ENCODE measurements around the gene FANCC.
"Not testable (repeated sequence)": the region's sequence is repeated elsewhere in the genome, so short reads cannot be mapped to it uniquely, and the experiment has no call there.

The FANCC gene

DNA sequence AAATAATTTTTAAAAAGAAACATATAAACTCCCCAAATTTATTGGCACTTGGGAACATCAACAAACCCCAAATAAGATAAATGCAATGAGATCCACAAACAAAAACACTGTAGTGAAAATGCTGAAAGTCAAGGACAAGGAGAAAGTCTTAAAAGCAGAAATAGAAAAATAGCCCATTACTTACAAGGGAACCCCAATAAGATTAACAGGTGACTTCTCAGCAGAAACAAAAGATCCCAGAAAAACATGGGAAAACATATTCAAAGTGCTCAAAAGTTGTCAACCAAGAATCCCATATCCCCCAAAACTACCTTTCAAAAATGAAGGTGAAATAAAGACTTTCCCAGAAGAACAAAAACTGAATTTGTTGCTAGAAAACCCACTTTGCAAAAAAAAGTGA lies 40.0 kb downstream of the FANCC start:
- in situ Hi-C loops (cut with MboI; ENCODE audit: low sequenced_read_pairs, unreplicated experiment) = no loop called here
- no peak for DNase-seq (ENCODE audit: low spot score)
- TF ChIP-seq, protein P1, sequence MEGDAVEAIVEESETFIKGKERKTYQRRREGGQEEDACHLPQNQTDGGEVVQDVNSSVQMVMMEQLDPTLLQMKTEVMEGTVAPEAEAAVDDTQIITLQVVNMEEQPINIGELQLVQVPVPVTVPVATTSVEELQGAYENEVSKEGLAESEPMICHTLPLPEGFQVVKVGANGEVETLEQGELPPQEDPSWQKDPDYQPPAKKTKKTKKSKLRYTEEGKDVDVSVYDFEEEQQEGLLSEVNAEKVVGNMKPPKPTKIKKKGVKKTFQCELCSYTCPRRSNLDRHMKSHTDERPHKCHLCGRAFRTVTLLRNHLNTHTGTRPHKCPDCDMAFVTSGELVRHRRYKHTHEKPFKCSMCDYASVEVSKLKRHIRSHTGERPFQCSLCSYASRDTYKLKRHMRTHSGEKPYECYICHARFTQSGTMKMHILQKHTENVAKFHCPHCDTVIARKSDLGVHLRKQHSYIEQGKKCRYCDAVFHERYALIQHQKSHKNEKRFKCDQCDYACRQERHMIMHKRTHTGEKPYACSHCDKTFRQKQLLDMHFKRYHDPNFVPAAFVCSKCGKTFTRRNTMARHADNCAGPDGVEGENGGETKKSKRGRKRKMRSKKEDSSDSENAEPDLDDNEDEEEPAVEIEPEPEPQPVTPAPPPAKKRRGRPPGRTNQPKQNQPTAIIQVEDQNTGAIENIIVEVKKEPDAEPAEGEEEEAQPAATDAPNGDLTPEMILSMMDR (IDR thresholded peaks at IDR 0.05; ENCODE audit: borderline replicate concordance, control extremely low read depth, extremely low read depth, insufficient read depth, missing control alignments) = no peak

DNA sequence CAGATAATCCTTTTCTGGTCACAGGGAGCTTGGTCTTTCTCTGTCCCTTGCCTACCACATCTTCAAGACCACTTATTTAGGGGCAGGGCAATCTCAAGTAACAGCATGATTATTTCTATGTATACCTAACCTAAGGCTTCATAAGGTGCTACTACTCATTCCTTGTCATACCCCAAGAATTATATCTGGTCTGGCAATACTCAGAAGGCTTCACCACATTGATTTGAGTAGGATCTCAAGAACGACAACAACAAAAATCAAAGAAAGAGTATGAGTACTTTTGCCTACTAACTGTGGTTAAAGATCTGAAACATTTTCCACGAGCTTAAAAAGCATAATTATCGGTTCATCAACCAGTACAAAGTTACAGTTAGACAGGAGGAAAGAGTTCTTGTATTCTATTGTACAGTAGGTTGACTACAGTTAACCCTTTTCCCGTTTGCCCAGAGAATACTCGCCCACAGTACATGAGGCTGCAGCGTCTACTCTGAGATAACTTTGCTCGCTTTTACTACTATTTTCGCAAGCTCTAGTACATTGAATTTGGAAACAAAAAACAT lies 41.0 kb downstream of the FANCC start:
- in situ Hi-C loops (cut with MboI; ENCODE audit: low sequenced_read_pairs, unreplicated experiment) = no loop called here
- DNase-seq (ENCODE audit: low spot score) = no peak
- TF ChIP-seq, protein P1 (IDR thresholded peaks at IDR 0.05; ENCODE audit: borderline replicate concordance, control extremely low read depth, extremely low read depth, insufficient read depth, missing control alignments) = no peak

DNA sequence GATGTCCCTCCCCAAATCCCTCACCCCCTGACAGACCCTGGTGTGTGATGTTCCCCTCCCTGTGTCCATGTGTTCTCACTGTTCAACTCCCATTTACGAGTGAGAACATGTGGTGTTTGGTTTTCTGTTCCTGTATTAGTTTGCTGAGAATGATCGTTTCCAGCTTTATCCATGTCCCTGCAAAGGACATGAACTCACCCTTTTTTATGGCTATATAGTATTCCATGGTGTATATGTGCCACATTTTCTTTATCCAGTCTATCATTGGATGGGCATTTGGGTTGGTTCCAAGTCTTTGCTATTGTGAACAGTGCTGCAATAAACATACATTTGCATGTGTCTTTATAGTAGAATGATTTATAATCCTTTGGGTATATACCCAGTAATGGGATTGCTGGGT lies 43.3 kb downstream of the FANCC start:
- DNase-seq (ENCODE audit: low spot score); in situ Hi-C loops (cut with MboI; ENCODE audit: low sequenced_read_pairs, unreplicated experiment): not testable (repeated sequence)

DNA sequence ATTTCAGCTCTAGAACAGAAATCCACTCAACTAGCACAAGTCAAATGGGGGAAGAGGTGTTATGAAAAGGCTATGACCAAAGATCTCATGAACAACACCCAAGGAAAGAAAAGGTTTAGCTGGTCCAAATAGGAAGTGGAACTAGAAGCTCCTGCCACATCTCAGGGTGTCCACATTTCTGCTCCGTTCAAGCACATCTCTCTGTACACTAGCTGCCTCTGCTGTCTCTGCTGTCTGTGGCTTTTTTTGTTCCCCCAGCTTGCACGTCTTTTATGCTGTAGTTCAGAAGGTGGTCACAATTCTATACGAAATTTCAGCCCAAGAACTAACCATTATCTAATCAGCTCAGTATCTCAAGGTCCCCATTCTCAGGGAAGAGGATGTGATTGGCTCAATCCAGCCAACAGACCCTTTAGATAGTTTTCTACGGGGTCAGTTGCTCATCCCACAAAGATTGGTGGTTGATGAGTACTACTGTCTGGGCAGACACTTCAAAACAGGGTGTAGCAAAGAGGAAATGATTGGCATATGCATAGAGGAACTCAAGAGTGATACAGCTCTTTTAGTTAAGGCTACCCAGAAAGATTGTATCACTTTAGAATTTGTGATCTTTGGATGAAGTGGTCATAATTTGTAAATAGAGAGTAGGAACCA lies 44.0 kb downstream of the FANCC start:
- DNase-seq (ENCODE audit: low spot score) = no peak
- TF ChIP-seq, protein P1 (IDR thresholded peaks at IDR 0.05; ENCODE audit: borderline replicate concordance, control extremely low read depth, extremely low read depth, insufficient read depth, missing control alignments) = no peak
- in situ Hi-C loops (cut with MboI; ENCODE audit: low sequenced_read_pairs, unreplicated experiment) = no loop called here

DNA sequence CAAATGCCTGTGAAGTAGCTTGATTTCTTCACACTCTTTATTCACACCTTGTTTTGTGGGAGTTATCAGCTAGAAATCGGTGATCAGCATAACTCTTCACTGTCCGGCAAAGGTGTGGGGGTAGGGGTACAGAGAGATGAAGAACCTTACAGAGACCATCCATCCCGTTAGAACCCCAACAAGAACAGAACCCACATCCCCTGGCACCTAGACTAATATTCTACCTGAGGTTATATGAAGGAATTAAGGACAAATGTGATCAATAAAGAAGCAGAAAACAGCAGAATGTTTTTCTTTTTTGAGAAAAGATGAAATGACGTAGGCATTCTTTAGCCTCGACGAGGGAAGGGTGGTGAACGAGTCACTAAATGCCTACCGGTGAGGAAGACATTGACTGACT lies 44.7 kb downstream of the FANCC start:
- in situ Hi-C loops (cut with MboI; ENCODE audit: low sequenced_read_pairs, unreplicated experiment) = no loop called here
- DNase-seq (ENCODE audit: low spot score) = no peak
- TF ChIP-seq, protein P1 (IDR thresholded peaks at IDR 0.05; ENCODE audit: borderline replicate concordance, control extremely low read depth, extremely low read depth, insufficient read depth, missing control alignments) = no peak

DNA sequence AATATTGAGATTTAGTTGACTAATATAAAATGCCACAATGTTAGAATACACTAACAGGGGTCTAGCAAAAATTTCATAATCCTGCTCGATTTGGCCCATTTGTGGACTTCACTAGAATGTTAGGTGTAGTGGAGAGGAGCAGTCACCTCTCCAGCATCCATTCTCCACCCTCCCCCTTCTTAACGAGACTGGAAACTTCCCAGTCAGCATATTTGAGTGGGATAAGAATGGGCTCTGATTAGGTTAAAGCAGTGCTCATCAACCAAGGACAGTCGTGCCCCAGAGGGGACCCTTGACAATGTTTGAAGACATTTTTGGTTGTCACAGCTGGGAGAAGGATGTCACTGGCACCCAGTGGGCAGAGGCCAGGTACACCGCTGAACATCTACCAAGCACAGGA lies 46.7 kb downstream of the FANCC start:
- in situ Hi-C loops (cut with MboI; ENCODE audit: low sequenced_read_pairs, unreplicated experiment) = no loop called here
- no peak for DNase-seq (ENCODE audit: low spot score)
- TF ChIP-seq, protein P1 (IDR thresholded peaks at IDR 0.05; ENCODE audit: borderline replicate concordance, control extremely low read depth, extremely low read depth, insufficient read depth, missing control alignments) = no peak

DNA sequence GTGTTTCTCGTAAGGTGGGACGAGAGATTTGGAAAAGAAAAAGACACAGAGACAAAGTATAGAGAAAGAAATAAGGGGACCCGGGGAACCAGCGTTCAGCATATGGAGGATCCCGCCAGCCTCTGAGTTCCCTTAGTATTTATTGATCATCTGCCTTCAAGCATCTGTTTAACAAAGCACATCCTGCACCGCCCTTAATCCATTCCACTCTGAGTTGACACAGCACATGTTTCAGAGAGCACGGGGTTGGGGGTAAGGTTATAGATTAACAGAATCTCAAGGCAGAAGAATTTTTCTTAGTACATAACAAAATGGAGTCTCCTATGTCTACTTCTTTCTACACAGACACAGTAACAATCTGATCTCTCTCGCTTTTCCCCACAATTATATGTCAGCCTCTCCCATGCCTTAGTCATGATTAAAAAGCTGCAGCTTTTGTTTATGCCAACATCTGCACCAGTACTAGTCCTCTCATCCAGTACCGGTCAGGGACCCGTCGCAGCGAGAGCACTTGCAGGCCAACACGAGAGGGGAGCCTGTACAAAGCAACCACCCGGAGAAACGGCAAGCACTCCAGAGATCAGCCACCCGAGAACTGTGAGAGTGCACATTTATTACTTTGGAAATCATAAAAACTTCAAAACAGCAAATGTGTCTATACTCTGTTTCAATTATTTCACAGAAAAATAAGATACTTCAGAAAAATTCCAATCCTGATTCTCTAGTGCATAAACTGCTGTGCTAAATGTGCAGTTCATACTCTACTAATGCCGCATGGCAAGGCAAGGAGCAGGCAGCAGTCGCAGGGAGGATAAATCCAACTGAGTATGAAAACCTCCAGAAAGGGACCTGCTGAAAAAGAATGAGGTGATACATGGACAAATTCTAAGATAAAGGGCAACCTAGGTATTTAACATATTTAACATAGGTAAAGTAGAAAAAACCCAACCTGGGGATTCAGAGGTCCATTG lies 47.4 kb downstream of the FANCC start:
- in situ Hi-C loops (cut with MboI; ENCODE audit: low sequenced_read_pairs, unreplicated experiment); DNase-seq (ENCODE audit: low spot score): not testable (repeated sequence)
